Natural killer cell (primary cell): ENCODE results near the gene ABI3. TPM values are rescaled to one million over a fixed set of nuclear protein-coding genes. Genes with fewer than 3 reads are reported as not detected.

Experiments
- ATAC-seq, 3 donors: fragments of 150-1000 bp in 2 of 3; fragments of 200-7000 bp in 1 of 3; cut with Tn5 transposase; 1 replicate in 1 of 3; 2 replicates in 2 of 3; pipeline ENCODE4 v1.10.0; 2021; ENCODE audit warnings: mild to moderate bottlenecking in 2 of 3, moderate library complexity in 2 of 3
- DNase-seq, 2 donors: peaks; one replicate each; pipeline versions ENCODE4 v3.0.0 to v3.0.0-alpha.2; 2013 to 2021; ENCODE audit warnings: mixed read lengths in 1 of 2
- H3K27ac ChIP-seq: one replicate; pipeline ENCODE4 v1.5.1; 2013; ENCODE audit warnings: mild to moderate bottlenecking, low read length
- H3K27me3 ChIP-seq: one replicate; pipeline ENCODE4 v1.6.1; 2013; ENCODE audit warnings: low read length; ENCODE audit not compliant: control insufficient read depth, insufficient read depth
- H3K36me3 ChIP-seq: one replicate; pipeline ENCODE4 v1.6.1; 2013; ENCODE audit warnings: low read length; ENCODE audit not compliant: control insufficient read depth, insufficient read depth
- H3K4me1 ChIP-seq: one replicate; pipeline ENCODE4 v1.6.1; 2013; ENCODE audit warnings: low read length; ENCODE audit not compliant: control insufficient read depth, insufficient read depth
- H3K4me3 ChIP-seq: one replicate; pipeline ENCODE4 v1.5.1; 2013; ENCODE audit warnings: low read length
- H3K9me3 ChIP-seq: one replicate; pipeline ENCODE4 v1.6.1; 2013; ENCODE audit warnings: low read length; ENCODE audit not compliant: control insufficient read depth, insufficient read depth
- H3K27ac Mint-ChIP-seq, 2 donors: one replicate each; pipeline ENCODE4 v1.8.0; 2022; ENCODE audit warnings: mild to moderate bottlenecking in 2 of 2, mixed read lengths in 2 of 2, moderate library complexity in 1 of 2
- H3K27me3 Mint-ChIP-seq, 2 donors: one replicate each; pipeline ENCODE4 v1.8.0; 2022; ENCODE audit warnings: low read depth in 2 of 2, mixed read lengths in 2 of 2
- H3K36me3 Mint-ChIP-seq: one replicate; pipeline ENCODE4 v1.8.0; 2022; ENCODE audit warnings: mixed read lengths
- H3K4me1 Mint-ChIP-seq, 2 donors: one replicate each; pipeline ENCODE4 v1.8.0; 2022; ENCODE audit warnings: mixed read lengths in 2 of 2
- H3K4me3 Mint-ChIP-seq: one replicate; pipeline ENCODE4 v1.8.0; 2022; ENCODE audit warnings: mild to moderate bottlenecking, moderate library complexity, mixed read lengths
- H3K9me3 Mint-ChIP-seq, 2 donors: one replicate each; pipeline ENCODE4 v1.8.0; 2022; ENCODE audit warnings: mixed read lengths in 2 of 2
- CTCF ChIP-seq: fragments of 200-600 bp; IDR thresholded peaks from one replicate; pipeline ENCODE4 v1.8.0; 2022; ENCODE audit warnings: antibody characterized with exemption
- WGBS: methylation state at CpG from one replicate; pipeline ENCODE4 v1.1.7; 2013; ENCODE audit warnings: missing lambda C conversion rate; ENCODE audit not compliant: insufficient coverage; 5-methylcytosine and 5-hydroxymethylcytosine counted together
- intact Hi-C: fragments of 100-400 bp; cut with micrococcal nuclease; formaldehyde crosslinking; loops from one replicate; pipeline ENCODE4 v1.14.2; 2022
- total RNA-seq, 4 donors: library from RNA; stranded (reverse); fragments of 120-200 nt in 1 of 4; gene quantifications; one replicate each; pipeline versions ENCODE4 v1.2.3 to v1.2.4, GENCODE V29; 2013 to 2022

ABI3 gene
- total RNA-seq, 3 donors from 2014 or later (not counting 1 experiment from before 2014, with no cell fraction given) = 82.9 to 131 (median 101) TPM

GRCh38 chr17:49266233-49266632 lies 55.7 kb downstream of the ABI3 start:
- no peaks in the 10 kb centered on the region for H3K36me3 ChIP-seq
- H3K9me3 ChIP-seq = no peaks in the 10 kb centered on the region
- WGBS = 94% methylated on average over 2 of the region's 2 CpGs
- DNase-seq (no peak), ATAC-seq (no peak)
- Mint-ChIP-seq H3K27ac (no peak overlapping the region), H3K4me1 (peaks cover 1% of the 10 kb centered on the region in 2 donors), H3K36me3 (no peaks in the 10 kb centered on the region), H3K9me3 (no peaks in the 10 kb centered on the region), H3K4me3 (no peak overlapping the region), H3K27me3 (peaks cover 0 to 5% of the 10 kb centered on the region in 2 donors)
- H3K27ac ChIP-seq = no peak overlapping the region
- H3K4me1 ChIP-seq = no peaks in the 10 kb centered on the region
- no peaks in the 10 kb centered on the region for H3K27me3 ChIP-seq
- H3K4me3 ChIP-seq = no peak overlapping the region
- no peak for TF ChIP-seq CTCF
- intact Hi-C loops = no loop called here

- no peaks in the 10 kb centered on the region for H3K9me3 ChIP-seq
- WGBS = 84% methylated on average over 3 of the region's 3 CpGs
- Mint-ChIP-seq H3K4me3 (no peak overlapping the region), H3K9me3 (no peaks in the 10 kb centered on the region), H3K27ac (no peak overlapping the region), H3K4me1 (no peaks in the 10 kb centered on the region), H3K27me3 (peaks cover 0 to 5% of the 10 kb centered on the region in 2 donors), H3K36me3 (no peaks in the 10 kb centered on the region)
- H3K36me3 ChIP-seq = no peaks in the 10 kb centered on the region
- DNase-seq (no peak), ATAC-seq (no peak)
- no peaks in the 10 kb centered on the region for H3K27me3 ChIP-seq
- intact Hi-C loops = no loop called here
- no peak for TF ChIP-seq CTCF
- H3K4me3 ChIP-seq = no peak overlapping the region
- H3K27ac ChIP-seq = no peak overlapping the region
- no peaks in the 10 kb centered on the region for H3K4me1 ChIP-seq
Measured at GRCh38 chr17:49267912-49268311, 57.4 kb downstream of the ABI3 start.

GRCh38 chr17:49269356-49269755 lies 58.8 kb downstream of the ABI3 start:
- no peak overlapping the region for H3K4me3 ChIP-seq
- no peak overlapping the region for H3K27ac ChIP-seq
- H3K9me3 ChIP-seq = no peaks in the 10 kb centered on the region
- H3K4me1 ChIP-seq = no peaks in the 10 kb centered on the region
- H3K4me1 Mint-ChIP-seq = no peaks in the 10 kb centered on the region
- H3K4me3 Mint-ChIP-seq = no peak overlapping the region
- H3K36me3 Mint-ChIP-seq = no peaks in the 10 kb centered on the region
- H3K27me3 Mint-ChIP-seq = peaks cover 0 to 5% of the 10 kb centered on the region in 2 donors
- H3K27ac Mint-ChIP-seq = no peak overlapping the region
- ATAC-seq = no peak
- no peak for DNase-seq
- intact Hi-C loops = no loop called here
- WGBS = 84% methylated on average over 5 of the region's 5 CpGs
- H3K36me3 ChIP-seq = no peaks in the 10 kb centered on the region
- TF ChIP-seq CTCF = no peak
- H3K9me3 Mint-ChIP-seq = no peaks in the 10 kb centered on the region
- no peaks in the 10 kb centered on the region for H3K27me3 ChIP-seq

Other genes starting within 250 kb of the ABI3 start
- gene GIP, start 242.1 kb upstream of the ABI3 start, total RNA-seq = not detected
- not detected for gene IGF2BP1, start 213.3 kb upstream of the ABI3 start, total RNA-seq
- gene B4GALNT2, start 77.9 kb upstream of the ABI3 start, total RNA-seq = under 1 TPM in 2 of 3 donors, not detected in 1; 0.05 TPM
- gene GNGT2, start 133 bp upstream of the ABI3 start, total RNA-seq = 10 to 100 TPM; 35.8 to 41.6 (median 39.4) TPM
- 1 to 10 TPM in 1 of 3 donors, not detected in 2; 1.7 TPM for gene PHOSPHO1, start 20.1 kb downstream of the ABI3 start, total RNA-seq
- gene ZNF652, start 151.5 kb downstream of the ABI3 start, total RNA-seq = 10 to 100 TPM; 53.8 to 79.1 (median 73.3) TPM
- 10 to 100 TPM; 49.6 to 66.2 (median 60.3) TPM for gene PHB1, start 204.2 kb downstream of the ABI3 start, total RNA-seq